GM19455 (cell line): Measurements from ENCODE around the gene ZSWIM9.
A peak's percentile ranks its signal among the peaks of the same experiment; 100 is the strongest.

Experiments used
- ATAC-seq: cut with Tn5 transposase; IDR thresholded peaks from one replicate; pipeline ENCODE4 v1.9.1; 2021; ENCODE audit not compliant: unreplicated experiment

The ZSWIM9 gene

DNA sequence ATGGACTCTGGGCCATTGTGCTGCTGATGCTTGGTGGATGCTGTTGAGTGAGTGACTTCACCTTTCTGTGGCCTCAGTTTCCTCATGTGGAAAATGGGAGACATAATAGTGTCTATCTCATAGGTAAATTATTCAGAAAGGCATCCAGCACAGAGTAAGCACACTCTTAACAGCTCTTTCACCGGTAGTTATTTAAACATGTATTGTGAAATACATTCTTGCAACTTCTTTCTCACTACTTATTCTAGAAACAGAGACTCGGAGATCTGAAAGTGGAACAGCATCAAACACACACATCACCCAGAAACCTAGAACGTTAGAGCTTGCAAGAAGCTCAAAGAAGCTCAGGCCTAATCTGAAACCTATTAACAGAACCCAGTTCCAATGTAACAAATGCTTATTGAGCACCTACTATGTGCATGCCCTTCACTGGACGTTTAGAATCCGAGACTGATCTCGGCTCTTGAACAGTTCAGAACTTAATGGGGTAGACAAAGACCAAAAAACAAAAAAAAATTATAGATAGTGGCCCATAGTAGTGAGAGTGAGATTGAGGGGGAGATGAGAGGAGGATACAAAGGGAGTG is 4.1 kb downstream of the ZSWIM9 start:
- no peak for ATAC-seq

DNA sequence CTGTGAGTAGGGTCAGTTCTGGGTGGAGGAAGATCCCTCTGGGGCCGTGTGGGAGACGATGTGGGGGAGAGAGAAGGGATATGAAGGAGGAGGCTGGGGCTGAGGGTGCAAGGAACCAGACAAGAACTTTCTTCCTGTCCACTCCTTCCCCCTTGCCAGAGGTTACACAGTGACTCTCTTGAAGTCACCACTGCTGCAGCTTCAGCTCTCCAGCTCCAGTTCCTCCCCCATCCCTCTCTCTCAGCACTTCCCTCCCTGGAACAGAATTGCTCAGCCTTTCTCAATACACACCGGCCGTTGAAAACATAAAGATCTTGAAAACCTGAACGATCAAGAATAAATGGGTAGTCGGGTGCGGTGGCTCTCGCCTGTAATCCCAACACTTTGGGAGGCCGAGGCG is 5.1 kb downstream of the ZSWIM9 start:
- no peak for ATAC-seq

DNA sequence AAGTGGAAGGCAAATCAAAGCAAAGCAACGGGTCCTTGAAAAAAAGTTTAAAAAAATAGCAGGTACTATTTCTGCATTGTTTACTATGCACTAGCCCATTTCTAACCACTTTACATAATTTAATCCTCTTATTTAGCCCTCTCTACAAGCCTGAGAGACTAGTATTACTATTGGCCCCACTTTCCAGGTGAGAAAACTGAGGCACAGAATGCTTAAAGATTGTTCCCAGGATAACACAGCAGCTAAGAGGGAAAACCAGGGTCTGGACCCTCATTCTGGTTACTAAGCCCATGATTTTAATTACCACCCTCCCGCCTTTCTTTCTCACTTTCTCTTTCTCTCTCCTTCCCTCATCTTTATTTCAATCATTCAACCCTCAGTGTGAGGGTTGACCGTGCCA is 5.7 kb downstream of the ZSWIM9 start:
- no peak for ATAC-seq

DNA sequence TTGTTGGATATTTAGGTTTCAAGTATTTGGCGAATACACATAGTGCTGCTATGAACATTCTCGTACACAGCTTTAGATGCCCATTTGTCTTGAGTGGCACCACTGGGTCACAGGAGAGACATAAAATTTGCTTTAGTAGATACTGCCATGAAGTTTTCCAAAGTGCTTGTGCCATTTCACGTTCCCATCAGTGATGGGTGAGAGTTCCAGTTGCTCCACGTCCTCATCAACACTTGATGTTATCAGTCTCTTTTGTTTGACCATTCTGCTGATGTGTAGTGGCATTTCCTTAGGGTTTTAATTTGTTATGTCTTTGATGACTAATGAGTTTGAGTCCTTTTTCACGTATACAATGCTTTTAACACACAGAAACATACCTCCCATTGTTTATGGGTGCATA is 11.0 kb downstream of the ZSWIM9 start:
- no peak for ATAC-seq

DNA sequence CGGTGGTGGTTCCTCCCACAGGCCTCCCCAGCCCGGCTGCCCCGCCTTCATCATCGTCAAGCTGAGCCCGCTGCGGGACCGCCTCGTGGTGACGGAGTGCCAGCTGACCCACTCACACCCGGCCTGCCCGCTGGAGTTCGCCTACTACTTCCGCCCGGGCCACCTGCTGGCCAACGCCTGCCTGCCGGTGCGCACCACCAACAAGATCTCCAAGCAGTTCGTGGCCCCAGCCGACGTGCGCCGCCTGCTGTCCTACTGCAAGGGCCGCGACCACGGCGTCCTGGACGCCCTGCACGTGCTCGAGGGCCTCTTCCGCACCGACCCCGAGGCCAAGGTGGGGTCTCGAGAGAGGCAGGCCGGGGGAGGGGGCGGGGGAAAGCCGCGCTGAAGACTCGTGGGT is 12.0 kb downstream of the ZSWIM9 start:
- no peak for ATAC-seq

DNA sequence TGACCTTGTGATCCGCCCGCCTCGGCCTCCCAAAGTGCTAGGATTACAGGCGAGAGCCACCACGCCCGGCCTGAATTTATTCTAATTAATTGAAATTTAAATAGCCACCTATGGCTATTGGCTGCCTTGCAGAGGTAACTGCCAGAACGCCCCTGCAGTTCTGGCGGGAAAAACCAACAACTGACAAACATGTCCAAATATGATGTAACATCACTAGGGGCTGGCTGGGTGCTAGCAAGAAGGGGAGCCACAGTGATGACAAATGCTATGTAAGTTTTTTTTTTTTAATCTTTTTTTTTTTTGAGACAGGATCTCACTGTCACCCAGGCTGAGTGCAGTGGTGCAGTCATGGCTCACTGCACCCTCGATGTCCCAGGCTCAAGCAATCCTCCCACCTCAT is 12.9 kb downstream of the ZSWIM9 start:
- ATAC-seq: no peak

DNA sequence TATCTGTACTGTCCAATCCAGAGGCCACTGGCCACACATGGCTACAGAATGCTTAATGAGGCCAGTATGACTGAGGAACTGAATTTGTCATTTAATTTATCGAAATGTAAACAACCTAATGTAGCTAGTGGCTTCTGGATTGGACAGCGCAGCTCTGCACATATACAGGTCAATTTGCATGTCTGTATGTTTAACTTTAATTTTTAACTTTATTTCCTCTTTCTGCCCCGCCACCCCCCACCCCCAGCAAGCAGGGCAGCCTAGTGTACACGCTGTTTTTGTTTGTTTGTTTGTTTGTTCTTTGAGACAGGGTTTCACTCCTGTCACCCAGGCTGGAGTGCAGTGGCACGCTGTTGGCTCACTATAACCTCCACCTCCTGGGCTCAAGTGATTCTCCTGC is 15.5 kb downstream of the ZSWIM9 start:
- ATAC-seq: no peak

DNA sequence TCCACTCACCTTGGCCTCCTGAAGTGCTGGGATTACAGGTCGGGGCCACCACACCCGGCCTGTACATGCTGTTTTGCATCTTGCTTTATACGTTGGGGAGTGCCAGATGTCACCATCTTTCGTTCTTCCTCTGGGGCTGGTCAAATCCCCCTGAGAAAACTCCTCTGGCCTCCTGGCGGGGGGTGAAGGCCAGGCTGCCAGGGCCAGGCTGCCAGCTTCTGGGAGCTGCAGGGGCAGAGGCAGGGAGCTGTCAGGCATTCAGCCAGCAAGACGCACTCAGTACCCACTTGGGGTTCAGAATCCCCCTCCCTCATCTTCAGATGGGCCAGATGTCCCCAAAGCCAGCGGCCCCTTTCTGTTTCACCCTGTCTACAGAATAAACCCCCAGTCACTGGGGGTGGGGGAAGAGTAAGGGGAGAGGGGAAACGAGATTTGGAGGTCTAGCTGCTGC is 16.1 kb downstream of the ZSWIM9 start:
- no peak for ATAC-seq

DNA sequence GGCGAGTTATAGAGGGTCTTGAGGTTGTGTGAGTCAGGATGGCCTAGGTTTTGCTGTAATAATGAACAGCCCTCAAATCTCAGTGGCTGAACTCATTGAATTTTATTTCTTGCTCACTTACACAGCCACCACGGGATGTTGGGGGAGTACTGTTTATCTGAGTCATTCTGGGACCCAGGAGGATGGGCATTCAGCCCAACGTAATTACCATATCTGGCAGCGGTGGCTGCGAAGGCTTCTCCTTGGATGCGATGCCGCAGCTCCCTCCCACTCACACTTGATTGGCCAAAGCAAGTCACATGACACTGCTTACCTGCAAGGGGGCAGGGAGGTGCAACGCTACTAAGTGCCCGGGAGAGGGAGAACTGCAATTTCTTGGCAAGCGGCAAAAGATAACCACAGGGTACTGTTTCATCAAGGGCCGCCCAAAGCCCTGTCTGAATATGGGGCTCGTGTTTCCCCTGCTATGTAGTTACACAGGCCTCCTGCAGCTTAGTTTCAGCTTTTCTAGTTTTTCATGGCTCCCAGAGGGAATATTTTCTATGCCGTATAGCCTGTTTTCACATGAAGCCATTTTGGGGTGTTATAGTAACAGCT is 19.9 kb downstream of the ZSWIM9 start:
- ATAC-seq: no peak

DNA sequence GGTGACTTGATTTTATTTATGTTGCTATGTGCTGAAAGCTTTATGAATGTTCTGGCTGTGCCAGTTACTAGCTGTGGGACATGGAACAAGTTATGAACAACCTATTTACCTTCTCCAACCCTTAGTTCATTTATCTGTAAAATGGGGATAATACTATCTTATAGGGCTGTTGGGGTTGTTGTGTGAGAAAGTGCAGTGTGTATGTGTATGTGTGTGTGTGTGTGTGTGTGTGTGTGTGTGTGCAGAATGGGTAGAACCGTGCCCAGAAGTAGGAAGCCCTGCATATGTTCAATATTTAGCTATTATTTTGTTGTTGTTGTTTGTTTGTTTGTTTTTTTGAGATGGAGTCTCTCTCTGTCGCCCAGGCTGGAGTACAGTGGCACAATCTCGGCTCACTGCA is 20.4 kb downstream of the ZSWIM9 start:
- no peak for ATAC-seq

DNA sequence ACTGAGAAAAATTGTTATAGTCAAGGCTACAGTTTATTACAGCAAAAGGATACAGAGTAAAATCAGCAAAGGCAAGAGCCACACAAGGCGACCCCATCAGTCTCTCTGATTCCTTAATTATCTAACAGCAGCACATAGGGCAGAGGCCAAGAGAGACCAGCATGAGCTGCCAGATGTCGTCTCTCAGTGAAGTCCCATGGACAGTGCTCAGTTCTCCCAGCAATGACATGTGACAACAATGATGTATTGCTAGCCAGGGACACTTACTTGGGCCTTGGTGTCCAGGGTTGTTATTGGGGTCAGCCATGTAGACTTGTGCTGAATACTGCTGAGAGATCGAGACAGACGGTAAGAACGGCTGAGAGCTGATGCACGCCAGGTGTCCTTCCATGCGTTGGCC is 22.3 kb downstream of the ZSWIM9 start:
- ATAC-seq: no peak

DNA sequence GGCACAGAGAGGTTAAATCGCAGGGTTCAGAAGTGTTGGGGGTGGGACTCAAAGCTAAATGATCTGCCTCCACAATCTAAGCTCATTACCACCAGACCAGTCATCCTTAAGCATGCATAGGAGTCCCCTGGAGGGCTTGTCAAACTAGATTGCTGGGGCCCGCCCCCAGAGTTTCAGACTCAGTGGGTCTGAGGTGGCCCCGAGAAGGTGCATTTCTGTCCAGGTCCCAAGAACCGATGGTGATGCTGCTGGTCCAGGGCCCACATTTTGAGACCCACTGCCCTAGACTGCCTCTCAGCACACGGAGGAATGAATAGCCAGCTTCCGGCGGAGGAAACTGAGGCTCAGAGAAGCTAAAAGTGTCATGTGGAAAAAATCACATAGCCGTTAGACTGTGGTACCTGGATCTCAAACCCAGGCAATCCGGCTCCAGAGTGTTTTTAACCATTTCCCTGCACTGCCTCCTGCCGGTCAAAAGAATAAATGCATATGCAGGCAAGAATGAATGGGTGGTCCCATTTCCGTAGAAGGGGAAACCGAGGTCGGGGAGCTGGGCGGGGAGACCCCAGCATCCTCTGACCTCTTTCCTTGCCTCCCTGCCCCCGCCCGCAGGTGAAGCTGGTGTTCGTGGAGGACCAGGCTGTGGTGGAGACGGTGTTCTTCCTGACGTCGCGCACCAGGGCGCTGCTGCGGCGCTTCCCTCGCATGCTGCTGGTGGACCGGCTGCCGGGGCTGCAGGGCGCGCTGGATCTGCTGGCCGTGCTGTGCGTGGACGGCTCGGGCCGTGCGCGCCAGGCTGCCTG is 23.8 kb downstream of the ZSWIM9 start:
- ATAC-seq: no peak

DNA sequence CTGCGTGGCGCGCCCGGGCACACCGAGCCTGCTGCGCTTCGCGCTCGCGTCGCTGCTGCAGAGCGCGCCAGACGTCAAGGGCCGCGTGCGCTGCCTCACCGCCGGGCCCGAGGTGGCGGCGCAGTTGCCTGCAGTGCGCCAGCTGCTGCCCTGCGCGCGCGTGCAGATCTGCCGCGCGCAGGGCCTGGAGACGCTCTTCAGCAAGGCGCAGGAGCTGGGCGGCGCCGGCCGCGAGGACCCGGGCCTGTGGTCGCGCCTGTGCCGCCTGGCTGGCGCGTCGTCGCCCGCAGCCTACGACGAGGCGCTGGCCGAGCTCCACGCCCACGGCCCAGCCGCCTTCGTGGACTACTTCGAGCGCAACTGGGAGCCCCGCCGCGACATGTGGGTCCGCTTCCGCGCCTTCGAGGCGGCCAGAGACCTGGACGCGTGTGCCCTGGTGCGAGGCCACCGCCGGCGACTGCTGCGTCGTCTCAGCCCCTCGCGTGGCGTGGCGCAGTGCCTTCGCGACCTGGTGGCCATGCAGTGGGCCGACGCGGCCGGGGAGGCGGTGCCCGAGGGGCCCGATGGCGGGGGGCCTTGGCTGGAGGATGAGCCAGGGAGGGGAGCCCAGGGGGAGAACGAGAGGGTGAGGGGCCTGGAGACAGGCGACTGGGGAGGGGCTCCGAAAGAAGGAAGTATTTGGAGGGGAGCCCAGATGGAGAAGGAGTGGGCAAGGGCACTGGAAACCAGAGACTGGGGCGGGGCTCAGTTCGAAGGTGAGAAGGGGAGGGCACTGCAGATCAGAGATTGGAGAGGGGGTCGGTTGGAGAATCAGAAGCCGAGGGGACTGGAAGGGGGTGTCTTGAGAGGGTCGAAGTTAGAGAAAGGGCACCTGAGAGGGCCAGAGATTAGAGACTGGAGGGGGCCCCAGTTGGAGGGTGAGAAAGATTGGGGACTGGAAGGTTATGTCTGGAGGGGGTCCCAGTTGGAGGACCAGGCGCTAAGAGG is 24.7 kb downstream of the ZSWIM9 start:
- no peak for ATAC-seq

DNA sequence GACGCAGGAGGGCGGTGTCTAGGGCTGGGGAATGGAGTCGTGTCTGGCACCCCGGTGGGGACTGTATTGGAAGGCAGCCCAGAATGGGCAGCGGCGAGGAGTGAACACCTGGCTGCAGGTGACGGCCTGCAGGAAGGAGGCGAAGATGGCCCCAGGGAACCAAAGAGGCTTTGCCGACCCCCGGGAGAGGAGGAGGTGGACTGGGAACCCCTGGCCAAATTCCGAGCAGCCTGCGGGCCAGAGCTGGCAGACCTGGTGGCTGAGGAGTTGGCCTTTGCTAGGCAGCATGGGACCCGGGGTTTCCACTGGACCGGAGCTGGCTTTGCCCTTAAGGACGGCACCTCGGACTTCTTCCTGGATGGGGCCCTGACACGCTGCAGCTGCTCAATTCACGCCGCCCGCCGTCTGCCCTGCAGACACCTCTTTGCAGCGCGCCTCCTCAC is 25.9 kb downstream of the ZSWIM9 start:
- no peak for ATAC-seq

DNA sequence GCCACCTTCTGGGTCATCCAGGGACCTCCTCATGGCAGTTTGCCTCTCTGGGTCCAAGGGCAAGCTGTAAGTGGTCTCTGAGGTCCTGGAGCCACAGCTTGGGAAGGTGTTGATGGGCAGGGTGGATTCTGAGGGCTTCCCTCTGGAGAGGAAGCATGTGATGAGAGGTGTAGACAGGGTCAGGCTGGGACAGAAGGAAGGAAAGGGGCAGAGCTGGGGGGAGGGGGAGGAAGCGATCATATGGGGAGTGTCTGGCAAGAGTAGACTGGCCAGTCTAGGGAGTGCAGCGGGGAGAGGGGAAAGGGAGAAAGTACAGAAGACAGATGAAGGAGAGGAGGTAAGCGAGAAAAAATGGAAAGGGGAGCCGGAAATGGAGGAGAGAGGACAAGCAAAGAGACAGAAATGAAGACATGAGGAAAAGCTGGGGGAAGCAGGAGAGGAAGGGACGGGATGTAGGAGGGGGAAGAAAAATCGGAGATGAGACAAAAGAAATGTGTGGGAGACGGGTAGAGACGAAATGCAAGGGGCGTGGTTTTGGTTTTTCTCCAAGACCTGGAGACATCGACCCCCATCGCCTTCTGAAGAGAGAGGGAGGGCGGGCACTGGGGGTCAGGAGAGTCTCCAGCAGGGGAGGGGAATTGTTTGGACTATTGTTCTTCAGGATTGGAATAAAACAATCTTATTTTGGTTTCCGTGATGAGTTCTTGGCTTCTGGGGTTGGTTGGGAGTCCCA is 26.6 kb downstream of the ZSWIM9 start:
- ATAC-seq: no peak

DNA sequence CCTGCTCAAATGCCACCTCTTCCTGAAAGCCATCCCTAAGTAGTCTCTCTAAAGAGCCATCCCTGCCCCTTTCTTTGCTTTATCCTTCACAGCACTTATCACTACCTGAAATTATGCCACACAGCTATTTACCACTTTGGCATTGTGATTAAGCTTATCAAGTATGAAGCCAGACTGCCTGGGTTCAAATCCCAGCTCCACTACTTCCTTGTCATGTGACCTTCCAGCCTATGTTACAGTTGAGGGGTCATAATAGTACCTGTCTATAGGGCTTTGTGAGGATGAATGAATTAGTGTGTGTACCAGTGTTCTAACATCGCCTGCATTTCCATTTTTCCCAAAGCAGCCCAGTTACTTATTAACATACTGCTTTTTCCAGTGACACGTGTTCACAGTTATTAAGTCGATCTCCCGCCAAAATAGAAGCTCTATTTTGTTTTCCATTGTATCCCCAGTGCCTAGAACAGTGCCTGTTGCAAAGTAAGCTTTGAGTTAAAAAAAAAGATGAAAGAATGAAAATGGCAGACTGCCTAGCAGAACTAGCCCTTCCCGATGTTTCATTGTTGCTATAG is 32.8 kb downstream of the ZSWIM9 start:
- no peak for ATAC-seq

DNA sequence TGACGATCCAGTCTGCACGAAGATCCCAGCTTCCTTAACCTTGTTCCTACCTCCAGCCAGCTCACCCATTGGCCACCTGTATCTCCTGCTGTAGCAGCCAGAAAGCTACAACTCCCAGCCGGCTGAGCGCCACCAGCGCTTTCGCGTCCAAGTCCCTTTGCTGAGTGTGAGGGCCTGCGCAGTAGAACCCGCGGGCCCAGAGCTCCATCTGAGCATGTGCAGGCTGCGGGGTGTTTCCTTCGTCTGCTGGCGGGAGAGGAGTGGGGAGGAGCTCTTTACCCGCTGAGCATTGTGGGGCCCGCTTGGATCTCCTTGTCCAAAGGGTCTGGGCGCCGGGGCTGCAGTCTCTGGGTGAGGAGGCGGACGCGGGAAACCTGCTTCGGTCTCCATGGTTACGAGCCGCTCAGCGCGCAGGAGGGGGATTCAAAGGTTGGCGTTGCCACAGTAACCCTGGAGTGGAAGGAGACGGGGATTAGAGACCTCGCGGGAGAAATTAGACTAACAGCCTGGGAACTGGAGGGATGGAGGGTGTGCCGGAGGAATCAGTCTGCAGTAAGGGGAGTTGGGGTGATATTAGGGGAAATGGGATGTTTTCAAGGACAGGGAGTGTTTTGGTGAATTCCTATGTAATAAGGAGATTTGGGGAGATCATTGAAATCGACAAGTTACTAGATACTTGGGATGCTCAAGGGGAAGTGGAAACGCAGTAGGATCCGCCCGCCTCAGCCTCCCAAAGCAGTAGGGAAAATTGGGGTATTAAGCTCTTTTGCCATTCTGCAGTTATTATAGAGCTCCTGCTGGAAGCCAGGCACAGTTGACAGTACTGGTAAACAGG is 33.5 kb downstream of the ZSWIM9 start:
- ATAC-seq: peak; percentile 91

DNA sequence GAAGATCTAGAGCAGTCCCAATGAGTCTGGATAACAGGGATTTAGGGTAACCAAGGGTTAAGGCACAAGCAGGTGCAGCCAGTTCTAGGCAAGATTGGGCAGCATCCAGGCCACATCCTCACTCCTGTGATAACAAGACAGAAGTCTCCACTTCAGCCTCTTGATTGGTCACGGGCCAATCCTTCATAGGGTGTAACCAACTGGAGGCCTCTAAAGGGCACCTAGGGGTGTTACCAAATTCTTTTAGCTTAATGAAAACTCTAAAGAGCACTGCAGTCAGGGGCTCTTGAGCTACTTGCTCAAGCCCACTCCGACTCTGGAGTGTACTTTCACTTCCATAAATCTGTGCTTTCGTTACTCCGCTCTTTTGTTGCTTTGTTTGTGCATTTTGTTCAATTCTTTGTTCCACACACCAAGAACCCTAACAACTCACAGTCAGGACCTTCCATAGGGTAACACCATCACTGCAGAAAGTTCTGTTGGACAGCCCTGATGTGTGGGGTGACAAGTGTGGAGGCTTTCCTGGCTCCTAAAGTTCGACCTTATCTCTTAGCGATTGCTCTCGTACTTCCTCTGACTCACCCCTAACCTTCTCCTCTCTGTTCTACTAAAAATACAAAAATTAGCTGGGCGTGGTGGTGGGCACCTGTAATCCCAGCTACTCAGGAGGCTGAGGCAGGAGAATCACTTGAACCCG is 36.1 kb downstream of the ZSWIM9 start:
- ATAC-seq: no peak

DNA sequence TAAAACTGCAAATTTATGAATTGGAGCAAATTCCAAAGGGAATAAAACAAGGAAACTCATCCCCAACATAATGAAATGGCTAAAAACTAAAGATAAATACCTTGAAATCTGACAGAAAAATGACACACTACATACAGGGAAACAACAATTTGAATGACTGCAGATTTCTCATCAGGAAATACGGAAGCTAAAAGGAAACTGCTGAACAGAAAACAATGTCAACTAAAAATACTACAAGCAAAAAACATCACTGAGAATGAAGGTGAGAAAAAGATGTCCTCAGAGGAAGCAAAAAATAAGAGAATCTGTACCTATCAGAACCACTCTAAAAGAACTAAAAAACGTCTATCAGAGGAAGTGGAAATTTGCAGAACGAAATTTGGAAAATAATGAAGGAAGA is 39.5 kb downstream of the ZSWIM9 start:
- no peak for ATAC-seq
